Measurements from ENCODE around the gene PDHB. TPM values are rescaled to one million over a fixed set of nuclear protein-coding genes. Genes with fewer than 3 reads are reported as not detected.
A peak's percentile ranks its signal among the peaks of the same experiment; 100 is the strongest.
"Not testable (repeated sequence)": the region's sequence is repeated elsewhere in the genome, so short reads cannot be mapped to it uniquely, and the experiment has no call there.

The PDHB gene
- total RNA-seq, 1 donor from 2014 or later = 87.7 TPM

GRCh38 chr3:58437276-58437675 is 3.6 kb upstream of the PDHB start:
- not testable (repeated sequence) for H3K4me2 ChIP-seq (ENCODE audit: low read length); DNase-seq (ENCODE audit: low read depth); H3K27me3 ChIP-seq (ENCODE audit: insufficient read depth, low read length); H3K9me3 Mint-ChIP-seq (ENCODE audit: unreplicated experiment); H3K36me3 Mint-ChIP-seq (ENCODE audit: low read depth, unreplicated experiment); H3K4me3 ChIP-seq (ENCODE audit: insufficient read depth, low read depth, low read length); H3K4me3 Mint-ChIP-seq (ENCODE audit: unreplicated experiment); H4K20me1 ChIP-seq (ENCODE audit: insufficient read depth, low read length); H3K27ac Mint-ChIP-seq (ENCODE audit: unreplicated experiment); H3K27me3 Mint-ChIP-seq (ENCODE audit: low read depth, unreplicated experiment); FAIRE-seq; H2AFZ ChIP-seq (ENCODE audit: low read depth, low read length); H3K9ac ChIP-seq (ENCODE audit: low read length); H3K36me3 ChIP-seq (ENCODE audit: insufficient read depth, low read length); H3K9me3 ChIP-seq (ENCODE audit: insufficient read depth, low read depth, low read length); H3K27ac ChIP-seq (ENCODE audit: low read depth, low read length)
- Histone ChIP-seq H3K79me2 (ENCODE audit: insufficient read depth, low read length) (peaks cover 13% of the 10 kb centered on the region), H3K4me1 (ENCODE audit: insufficient read depth, low read length) (peaks cover 21% of the 10 kb centered on the region)
- peaks cover 36% of the 10 kb centered on the region for H3K4me1 Mint-ChIP-seq (ENCODE audit: low read depth, unreplicated experiment)

GRCh38 chr3:58434990-58435389 is 1.4 kb upstream of the PDHB start:
- Histone ChIP-seq H3K27ac (ENCODE audit: low read depth, low read length) (peak overlapping the region; percentile 96), H3K4me2 (ENCODE audit: low read length) (peak overlapping the region; percentile 81), H3K27me3 (ENCODE audit: insufficient read depth, low read length) (no peaks in the 10 kb centered on the region), H3K36me3 (ENCODE audit: insufficient read depth, low read length) (peaks cover 17% of the 10 kb centered on the region), H2AFZ (ENCODE audit: low read depth, low read length) (no peak overlapping the region), H3K79me2 (ENCODE audit: insufficient read depth, low read length) (peaks cover 26% of the 10 kb centered on the region), H3K9ac (ENCODE audit: low read length) (no peak overlapping the region), H3K4me3 (ENCODE audit: insufficient read depth, low read depth, low read length) (no peak overlapping the region), H4K20me1 (ENCODE audit: insufficient read depth, low read length) (peaks cover 16% of the 10 kb centered on the region), H3K9me3 (ENCODE audit: insufficient read depth, low read depth, low read length) (no peaks in the 10 kb centered on the region), H3K4me1 (ENCODE audit: insufficient read depth, low read length) (peaks cover 18% of the 10 kb centered on the region)
- peak overlapping the region; percentile 84 for H3K27ac Mint-ChIP-seq (ENCODE audit: unreplicated experiment)
- peak overlapping the region; percentile 72 for H3K4me3 Mint-ChIP-seq (ENCODE audit: unreplicated experiment)
- TF ChIP-seq CTCF (IDR thresholded peaks at IDR 0.05; ENCODE audit: insufficient read depth, low read depth, low read length) = no peak
- no peak for TF ChIP-seq EZH2 (IDR thresholded peaks at IDR 0.05; ENCODE audit: insufficient read depth, low read length)
- no peaks in the 10 kb centered on the region for H3K9me3 Mint-ChIP-seq (ENCODE audit: unreplicated experiment)
- DNase-seq (ENCODE audit: low read depth) (peak; percentile 83), FAIRE-seq (peak; percentile 63)
- H3K36me3 Mint-ChIP-seq (ENCODE audit: low read depth, unreplicated experiment) = no peaks in the 10 kb centered on the region
- peaks cover 30% of the 10 kb centered on the region for H3K4me1 Mint-ChIP-seq (ENCODE audit: low read depth, unreplicated experiment)
- H3K27me3 Mint-ChIP-seq (ENCODE audit: low read depth, unreplicated experiment) = no peaks in the 10 kb centered on the region

GRCh38 chr3:58434511-58434910 is 879 bp upstream of the PDHB start:
- FAIRE-seq (no peak), DNase-seq (ENCODE audit: low read depth) (no peak)
- peak overlapping the region; percentile 96 for H3K27ac ChIP-seq (ENCODE audit: low read depth, low read length)
- H3K4me1 Mint-ChIP-seq (ENCODE audit: low read depth, unreplicated experiment) = peaks cover 34% of the 10 kb centered on the region
- H2AFZ ChIP-seq (ENCODE audit: low read depth, low read length) = peak overlapping the region; percentile 19
- H3K27me3 Mint-ChIP-seq (ENCODE audit: low read depth, unreplicated experiment) = no peaks in the 10 kb centered on the region
- peak overlapping the region; percentile 72 for H3K4me3 Mint-ChIP-seq (ENCODE audit: unreplicated experiment)
- no peak overlapping the region for H3K4me3 ChIP-seq (ENCODE audit: insufficient read depth, low read depth, low read length)
- peak overlapping the region; percentile 84 for H3K27ac Mint-ChIP-seq (ENCODE audit: unreplicated experiment)
- H3K36me3 ChIP-seq (ENCODE audit: insufficient read depth, low read length) = peaks cover 22% of the 10 kb centered on the region
- no peak for TF ChIP-seq CTCF (IDR thresholded peaks at IDR 0.05; ENCODE audit: insufficient read depth, low read depth, low read length)
- TF ChIP-seq EZH2 (IDR thresholded peaks at IDR 0.05; ENCODE audit: insufficient read depth, low read length) = no peak
- H3K9me3 ChIP-seq (ENCODE audit: insufficient read depth, low read depth, low read length) = no peaks in the 10 kb centered on the region
- H3K4me1 ChIP-seq (ENCODE audit: insufficient read depth, low read length) = peaks cover 18% of the 10 kb centered on the region
- no peak overlapping the region for H3K9ac ChIP-seq (ENCODE audit: low read length)
- peak overlapping the region; percentile 81 for H3K4me2 ChIP-seq (ENCODE audit: low read length)
- H3K9me3 Mint-ChIP-seq (ENCODE audit: unreplicated experiment) = no peaks in the 10 kb centered on the region
- no peaks in the 10 kb centered on the region for H3K36me3 Mint-ChIP-seq (ENCODE audit: low read depth, unreplicated experiment)
- H3K79me2 ChIP-seq (ENCODE audit: insufficient read depth, low read length) = peaks cover 26% of the 10 kb centered on the region
- peaks cover 16% of the 10 kb centered on the region for H4K20me1 ChIP-seq (ENCODE audit: insufficient read depth, low read length)
- no peaks in the 10 kb centered on the region for H3K27me3 ChIP-seq (ENCODE audit: insufficient read depth, low read length)
